Stimulated activated CD8-positive, alpha-beta memory T cell treated with anti-CD3 and anti-CD28 coated beads, Interleukin-12 subunit alpha, Interleukin-12 subunit beta, amount 100 ng/mL, for 24 hours (primary cell): ENCODE data around the gene NHLRC2.
"Not testable (repeated sequence)": the region's sequence is repeated elsewhere in the genome, so short reads cannot be mapped to it uniquely, and the experiment has no call there.

Experiments used
- DNase-seq: peaks from one replicate; pipeline ENCODE4 v3.0.0-alpha.2; 2020; ENCODE audit errors: extremely low read depth

The NHLRC2 gene

DNA sequence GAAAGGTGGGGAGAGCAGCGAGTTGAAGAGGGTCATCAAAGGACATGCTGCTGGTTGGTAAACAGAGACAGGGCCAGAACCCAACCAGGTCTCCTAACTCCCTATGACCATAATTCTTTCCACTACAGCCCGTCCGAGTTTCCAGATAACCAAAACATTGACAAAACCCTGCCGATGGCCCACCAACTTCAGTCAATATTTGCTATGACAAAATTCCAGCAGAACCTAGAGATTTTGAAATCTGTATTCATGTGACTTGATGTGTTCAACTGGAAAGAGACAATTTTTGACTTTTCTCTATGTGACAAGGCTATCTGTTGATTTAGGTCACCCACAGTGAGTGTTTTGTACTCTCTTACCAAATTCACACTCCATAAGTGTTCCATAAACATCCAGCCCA lies 86.7 kb downstream of the NHLRC2 start:
- no peak for DNase-seq

DNA sequence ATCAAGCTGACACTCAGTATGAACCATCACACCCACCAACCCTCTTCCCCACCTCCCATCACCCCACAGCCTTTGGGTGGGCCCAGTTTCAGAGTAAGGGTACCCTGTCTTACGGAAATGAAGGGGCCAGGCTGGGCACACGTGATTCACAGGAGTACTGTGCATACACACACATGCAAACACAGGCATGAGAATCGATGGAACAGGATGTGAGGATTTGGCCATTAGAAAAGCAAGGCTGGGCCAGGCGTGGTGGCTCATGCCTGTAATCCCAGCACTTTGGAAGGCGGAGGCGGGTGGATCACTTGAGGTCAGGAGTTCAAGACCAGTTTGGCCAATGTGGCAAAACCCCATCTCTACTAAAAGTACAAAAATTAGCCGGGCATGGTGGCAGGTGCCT lies 88.7 kb downstream of the NHLRC2 start:
- not testable (repeated sequence) for DNase-seq

DNA sequence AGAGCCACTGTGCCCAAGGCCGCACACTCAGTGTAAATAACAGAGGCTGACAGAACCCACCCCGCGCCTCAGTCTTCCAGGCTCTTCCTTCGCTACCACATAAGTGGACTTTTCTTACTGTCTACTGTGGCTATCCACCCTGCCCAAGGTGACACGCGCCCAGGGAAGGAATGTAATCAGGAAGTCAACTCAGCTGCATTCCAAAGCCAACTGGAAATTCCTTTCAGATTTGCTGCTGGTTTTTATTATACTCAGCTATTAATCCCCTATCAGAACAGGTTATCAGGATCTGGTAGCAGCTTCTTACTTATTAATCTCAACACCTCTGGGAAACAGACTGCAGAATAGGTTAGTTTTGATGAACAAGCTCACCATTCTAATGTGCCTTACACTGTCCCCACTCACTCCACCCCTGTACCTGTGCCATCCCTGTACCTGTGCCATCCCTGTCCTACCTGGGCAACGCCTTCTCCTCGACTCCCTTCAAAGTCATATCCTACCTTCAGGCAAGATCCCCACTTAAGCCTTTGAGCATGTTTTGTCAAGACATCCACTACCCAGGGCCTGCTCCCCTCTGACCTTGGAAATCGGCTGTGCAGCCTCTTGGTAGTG lies 90.7 kb downstream of the NHLRC2 start:
- no peak for DNase-seq

DNA sequence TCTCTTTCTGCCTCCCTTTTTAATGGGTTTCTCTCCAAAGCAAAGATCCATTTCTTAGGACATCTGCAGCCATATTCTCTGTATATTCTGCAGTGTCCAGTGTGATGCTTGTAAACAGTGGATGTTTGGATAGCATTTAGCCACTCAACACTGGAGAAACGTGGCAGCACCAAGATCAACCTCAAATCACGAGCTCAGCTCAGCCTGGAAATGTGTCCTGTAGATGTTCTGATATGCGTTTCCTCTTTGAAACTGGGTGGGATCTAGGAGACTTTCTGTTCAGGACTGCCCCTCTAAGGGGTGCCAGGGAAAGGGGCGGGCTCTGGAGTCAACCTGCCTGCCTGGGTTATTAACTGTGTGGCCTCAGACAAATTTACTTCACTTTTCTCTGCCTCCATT lies 91.2 kb downstream of the NHLRC2 start:
- DNase-seq = no peak

DNA sequence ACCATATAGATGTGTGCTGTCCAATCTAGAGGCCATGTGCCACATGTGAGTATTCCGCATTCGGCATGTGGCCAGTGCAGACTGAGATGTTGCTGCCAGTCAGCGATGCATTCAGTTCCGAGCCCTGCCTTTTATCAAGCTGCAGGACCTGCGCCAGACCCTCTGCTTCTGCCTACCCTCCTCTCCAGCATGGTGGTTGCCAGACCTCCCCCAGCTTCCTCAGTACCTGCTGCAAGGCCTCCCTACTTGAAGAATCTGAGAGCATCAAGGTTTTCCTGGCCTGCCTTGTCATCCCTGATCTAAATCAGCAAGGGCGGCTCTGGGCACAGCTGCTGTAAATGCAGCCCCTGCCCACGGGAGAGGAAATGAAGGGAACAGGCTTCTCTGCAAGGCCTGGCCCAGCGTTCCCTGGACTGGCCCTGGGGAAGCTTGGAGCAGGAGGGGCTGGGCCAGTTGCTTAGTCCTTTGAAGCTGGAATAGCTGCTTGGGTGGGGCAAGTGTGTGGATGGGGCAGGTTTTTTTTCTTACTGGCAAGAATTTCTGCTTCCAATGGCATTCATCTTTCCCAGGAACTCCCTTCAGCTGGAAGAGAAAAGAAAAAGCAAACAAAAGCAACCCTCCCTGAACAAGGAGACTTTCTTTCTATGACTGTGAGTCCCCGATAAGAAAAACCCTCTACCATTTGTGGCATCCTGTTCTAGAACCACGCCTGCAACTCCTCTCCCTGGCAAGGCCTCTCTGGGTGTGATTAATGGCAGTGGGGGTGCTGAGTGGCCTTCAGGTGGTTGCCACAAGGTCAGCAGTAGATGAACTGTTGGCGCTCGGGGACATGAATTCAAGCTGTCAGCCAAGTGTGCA lies 93.0 kb downstream of the NHLRC2 start:
- no peak for DNase-seq

DNA sequence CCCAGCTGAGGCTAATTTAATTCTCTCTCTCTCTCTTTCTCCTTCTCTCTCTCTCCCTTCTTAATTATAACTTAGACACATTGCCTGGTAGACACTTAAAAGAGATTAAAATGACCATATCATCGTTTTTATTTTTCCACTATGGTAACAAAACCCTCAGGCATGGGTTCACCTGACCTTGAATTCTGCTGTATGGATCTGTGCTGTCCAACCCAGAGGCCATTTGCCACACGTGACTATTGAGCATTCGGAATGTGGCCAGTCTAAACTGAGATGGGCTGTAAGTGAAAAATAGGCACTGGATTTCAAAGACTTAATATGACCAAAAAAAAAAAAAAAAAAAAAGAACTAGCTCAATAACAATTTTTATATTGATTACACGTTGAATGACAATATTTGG lies 93.6 kb downstream of the NHLRC2 start:
- DNase-seq = no peak

DNA sequence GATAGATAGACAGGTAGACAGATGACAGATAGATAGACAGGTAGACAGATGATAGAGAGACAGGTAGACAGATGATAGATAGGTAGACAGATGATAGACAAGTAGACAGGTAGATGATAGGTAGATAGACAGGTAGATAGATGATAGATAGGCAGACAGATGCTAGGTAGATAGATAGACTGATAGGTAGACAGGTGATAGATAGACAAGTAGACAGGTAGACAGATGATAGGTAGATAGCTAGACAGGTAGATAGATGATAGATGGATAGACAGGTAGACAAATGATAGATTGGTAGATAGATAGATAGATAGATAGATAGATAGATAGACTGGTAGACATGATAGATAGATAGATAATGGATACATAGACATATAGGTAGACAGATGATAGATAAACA lies 95.8 kb downstream of the NHLRC2 start:
- DNase-seq = no peak

DNA sequence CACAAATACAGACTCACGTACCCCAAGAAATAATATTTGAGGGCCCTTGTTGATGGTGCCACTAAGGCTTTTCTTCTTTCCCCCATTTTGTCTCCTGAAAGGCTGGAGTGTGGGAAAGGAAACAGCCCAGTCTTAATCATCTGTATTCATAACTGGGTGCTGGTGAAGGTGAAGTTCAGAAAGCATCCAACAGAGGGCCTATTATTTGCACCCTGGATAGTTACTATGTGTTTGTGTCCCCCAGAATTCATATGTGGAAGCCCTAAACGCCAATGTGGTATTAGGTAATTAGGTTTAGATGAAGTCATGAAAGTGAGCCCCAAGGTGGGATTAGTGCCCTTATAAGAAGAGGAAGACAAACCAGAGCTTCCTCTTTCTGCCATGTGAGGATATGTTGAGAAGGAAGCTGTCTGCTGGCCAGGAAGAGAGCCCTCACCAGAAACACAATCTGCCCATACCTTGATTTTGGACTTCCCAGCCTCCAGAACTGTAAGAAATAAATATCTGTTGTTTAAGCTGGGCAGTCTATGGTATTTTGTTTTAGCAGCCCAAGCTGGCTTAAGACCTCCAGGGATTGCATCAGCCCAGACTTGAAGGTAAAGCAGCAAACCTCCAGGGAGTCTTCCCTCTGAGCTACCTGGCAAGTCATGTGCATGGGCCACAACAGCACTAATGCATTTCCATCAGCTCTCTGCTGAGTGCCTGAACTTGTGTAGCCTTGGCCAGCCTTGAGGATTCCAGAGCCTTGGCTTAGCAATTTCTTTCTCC lies 99.2 kb downstream of the NHLRC2 start:
- DNase-seq = no peak

DNA sequence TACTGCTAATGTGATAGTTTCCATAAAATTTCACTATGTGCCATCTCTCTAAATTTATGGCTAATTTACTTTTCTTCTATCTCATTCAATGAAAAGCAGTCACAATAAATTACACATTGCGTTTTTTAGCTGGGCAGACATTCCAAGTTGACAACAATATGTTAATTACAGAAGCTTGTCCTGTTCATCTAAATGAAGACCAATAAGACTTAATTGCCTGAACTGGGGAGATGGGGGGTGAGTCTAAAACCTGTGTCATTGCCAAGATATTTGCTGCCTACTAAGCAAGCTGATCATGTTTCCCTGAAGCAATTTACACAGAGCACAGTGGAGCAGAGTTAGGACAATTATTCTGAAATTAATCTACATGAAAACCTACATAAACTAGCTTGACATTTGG lies 99.9 kb downstream of the NHLRC2 start:
- no peak for DNase-seq

DNA sequence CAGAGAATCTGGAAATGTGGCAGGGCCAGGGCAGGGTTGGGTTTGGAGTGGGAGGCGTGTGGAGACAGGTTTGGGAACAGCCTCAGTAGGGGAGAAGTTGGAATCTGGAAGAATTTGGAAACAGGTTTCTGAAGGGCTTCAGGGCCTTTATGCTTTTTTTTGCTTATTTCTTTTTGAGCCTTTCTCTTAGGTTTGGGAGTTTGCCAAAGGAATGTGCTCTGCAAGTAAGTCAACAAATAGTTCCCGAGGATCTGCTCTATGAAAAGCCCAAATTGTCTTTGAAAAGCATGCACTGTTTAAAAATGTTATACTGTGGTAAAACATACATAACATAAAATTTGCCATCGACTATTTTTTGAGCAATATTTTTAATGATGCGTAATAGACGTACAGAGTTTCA lies 102.6 kb downstream of the NHLRC2 start:
- no peak for DNase-seq

DNA sequence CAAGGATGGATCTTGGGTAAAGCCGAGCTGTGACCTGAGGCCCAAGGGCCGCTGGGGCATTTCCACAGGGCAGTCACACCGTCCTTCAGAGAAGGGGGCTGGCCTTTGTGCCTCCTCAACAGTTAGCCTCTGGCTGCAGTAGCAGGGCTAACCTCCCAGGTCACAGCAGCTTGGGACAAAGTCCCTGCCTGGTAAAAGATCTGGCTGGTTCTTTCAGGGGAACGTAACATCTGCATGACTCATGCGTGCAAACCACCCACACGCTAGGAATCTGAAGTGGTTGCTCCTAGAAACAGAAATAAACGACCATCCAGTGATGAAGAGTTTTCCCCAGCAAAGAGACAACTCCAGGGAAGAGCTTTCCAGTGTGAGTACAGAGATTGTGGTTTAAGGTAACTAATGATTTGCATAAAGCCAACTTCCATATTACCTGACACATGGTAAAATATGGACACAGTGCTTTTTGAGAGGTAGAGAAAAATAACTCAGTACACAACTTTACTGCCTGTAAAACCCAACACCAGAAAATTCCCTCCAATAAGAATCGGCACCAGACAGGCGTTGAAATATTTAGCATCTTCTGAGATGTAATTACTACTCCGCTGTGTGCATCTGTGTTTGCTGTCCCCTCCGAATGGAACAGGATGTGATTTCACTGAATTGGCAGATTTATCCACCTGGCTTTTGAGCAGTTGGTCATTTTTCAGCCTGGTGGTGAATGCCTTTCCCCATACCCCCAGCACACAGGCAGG lies 104.3 kb downstream of the NHLRC2 start:
- no peak for DNase-seq

DNA sequence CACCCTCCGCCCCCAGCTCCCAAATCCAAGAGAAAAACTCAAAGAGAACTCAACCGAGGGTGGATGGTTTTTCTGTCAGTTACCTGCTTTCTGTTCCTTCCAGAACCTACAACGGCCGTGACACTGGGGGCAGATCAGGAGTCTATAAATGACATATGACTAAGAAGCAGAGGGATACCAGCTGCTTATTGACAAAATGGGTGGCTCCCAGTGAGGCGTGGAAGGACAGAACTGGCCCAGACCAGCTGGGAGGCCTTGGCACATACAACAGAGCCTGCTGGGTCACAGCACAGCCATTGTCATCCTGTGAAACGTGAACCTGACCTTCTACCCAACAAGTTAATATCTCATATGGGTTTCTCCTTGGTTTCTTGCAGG lies 104.9 kb downstream of the NHLRC2 start:
- DNase-seq = no peak

DNA sequence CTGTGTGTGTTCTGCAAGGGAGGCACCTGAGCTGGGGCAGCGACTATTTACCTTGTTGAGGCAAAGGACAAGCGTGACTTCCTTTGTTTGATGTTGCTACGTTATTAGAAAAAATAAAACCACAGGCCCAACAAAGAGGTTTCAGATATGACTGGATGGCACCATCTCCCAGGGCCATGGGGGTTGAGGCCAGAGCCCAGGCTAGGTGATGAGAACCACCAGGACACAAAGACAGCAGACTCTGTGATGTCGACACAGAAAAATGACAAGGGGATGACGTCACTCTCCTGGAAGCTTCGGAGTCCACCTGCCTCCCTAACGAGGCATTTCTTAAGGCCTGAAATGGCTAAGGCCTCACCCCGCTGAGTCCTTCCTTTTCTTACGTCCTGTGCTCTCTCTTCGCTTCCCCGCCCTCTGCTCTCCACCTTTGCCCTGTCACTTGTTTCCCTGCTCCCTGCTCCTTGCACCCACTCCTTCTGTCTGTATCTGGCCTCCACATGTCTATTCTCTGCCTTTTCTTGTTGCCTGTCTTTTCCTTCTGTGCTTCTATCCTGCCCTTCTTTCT lies 106.2 kb downstream of the NHLRC2 start:
- no peak for DNase-seq

DNA sequence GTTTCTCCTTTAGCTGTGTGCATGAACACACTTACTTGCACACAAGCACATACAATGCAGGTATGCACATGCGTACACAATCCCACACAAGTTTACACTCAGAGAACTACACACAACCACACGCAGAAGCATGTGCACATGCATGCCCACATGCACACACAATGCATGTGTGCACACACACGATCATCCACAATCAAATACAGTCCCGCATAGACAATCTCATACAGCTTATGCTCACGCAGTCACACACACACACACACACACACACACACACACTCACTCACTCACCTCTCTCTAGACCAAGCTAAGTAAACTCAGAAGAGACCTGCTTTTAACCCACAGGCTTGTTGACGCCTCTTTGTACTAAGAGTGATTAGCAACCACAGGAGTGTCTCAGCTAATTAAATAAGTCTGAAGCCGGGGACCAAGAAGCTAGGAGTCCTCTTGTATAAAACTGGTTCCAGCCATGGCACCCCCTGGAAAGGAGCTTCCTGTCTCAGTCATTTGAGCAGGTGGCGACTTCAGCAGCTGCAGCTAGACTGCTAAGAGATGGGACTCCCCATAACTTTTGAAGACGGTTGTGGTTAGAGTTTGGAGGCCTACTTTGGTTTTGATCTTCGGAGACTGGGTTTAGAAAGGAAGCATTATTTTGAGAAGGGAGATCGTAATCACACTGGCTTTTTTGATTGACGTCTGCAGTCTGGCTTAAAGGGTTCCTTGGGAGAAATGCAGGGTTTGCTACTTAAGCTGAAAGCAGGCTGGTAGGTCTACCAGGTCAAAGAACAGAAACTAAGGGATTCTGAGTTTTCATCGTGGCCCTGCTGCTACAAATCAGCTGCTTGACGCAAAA lies 106.9 kb downstream of the NHLRC2 start:
- DNase-seq = peak; percentile 10

DNA sequence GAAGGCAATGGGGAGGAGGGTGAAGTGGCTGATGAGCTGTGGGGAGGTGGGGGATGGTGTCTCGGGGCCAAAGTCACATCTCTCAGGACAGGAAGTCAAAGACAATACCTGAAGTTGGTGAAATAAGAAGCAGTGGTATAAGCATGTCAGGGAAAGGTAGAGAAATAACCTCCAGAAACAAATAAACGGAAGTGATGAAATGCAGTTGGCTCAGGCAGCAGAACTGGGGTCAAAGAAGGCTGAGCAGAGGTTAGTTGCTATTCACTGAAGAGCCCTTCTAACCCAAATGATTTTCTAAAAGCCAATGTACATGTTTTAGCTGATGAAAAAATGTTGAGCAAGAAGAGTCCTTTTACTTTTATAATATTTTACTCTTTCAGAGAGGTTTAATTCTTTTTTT lies 110.6 kb downstream of the NHLRC2 start:
- no peak for DNase-seq

DNA sequence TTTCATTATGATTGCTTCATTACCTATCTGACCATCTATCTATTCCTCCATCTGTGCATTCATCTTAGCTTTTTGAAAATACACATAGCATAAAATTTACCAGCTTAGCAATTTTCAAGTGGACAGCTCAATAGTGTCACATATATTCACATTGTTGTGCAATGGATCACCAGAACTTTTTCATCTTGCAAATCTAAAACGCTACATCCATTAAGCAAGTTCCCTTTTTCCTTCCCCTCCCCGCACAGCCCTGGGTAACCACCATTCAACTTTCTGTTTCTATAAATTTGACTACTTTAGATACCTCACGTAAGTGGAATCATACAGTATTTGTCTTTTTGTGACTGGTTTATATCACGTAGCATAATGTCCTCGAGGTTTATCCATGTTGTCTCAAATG lies 111.2 kb downstream of the NHLRC2 start:
- no peak for DNase-seq
